HEK293 (cell line): ENCODE measurements around the gene LMNTD2.

Source experiments
- BCL11A ChIP-seq: fragments of 450-650 bp; formaldehyde crosslinking; IDR thresholded peaks from 2 replicates; pipeline ENCODE4 v1.5.1; 2016; ENCODE audit warnings: low read depth, missing biosample characterization, missing genetic modification characterization
- CTCF ChIP-seq: fragments of 450-650 bp; formaldehyde crosslinking; IDR thresholded peaks from 2 replicates; pipeline ENCODE4 v1.5.1; 2016; ENCODE audit warnings: missing biosample characterization, missing genetic modification characterization
- PBX3 ChIP-seq: sonication (generic); formaldehyde crosslinking; IDR thresholded peaks from 2 replicates; pipeline ENCODE4 v1.8.1; 2022; ENCODE audit warnings: mild to moderate bottlenecking, moderate library complexity, missing genetic modification reagents
- PRDM1 ChIP-seq: fragments of 450-650 bp; formaldehyde crosslinking; IDR thresholded peaks from 2 replicates; pipeline ENCODE4; 2016; ENCODE audit warnings: missing biosample characterization, missing genetic modification characterization
- TCF7L2 ChIP-seq: IDR thresholded peaks from 2 replicates; pipeline ENCODE4 v1.6.1; 2011; ENCODE audit warnings: low read depth, mild to moderate bottlenecking, inconsistent platforms, low read length, moderate library complexity, borderline replicate concordance
- ZBTB20 ChIP-seq: fragments of 450-650 bp; formaldehyde crosslinking; IDR thresholded peaks from 2 replicates; pipeline ENCODE4 v1.5.1; 2016; ENCODE audit warnings: missing biosample characterization, missing genetic modification characterization
- ZIC2 ChIP-seq: fragments of 450-650 bp; formaldehyde crosslinking; IDR thresholded peaks from 2 replicates; pipeline ENCODE4 v1.5.1; 2016; ENCODE audit warnings: missing biosample characterization, missing genetic modification characterization
- ZNF23 ChIP-seq: fragments of 450-650 bp; formaldehyde crosslinking; IDR thresholded peaks from 2 replicates; pipeline ENCODE4 v1.5.1; 2016; ENCODE audit warnings: missing biosample characterization, missing genetic modification characterization, borderline replicate concordance
- ZNF274 ChIP-seq, 2 experiments: fragments of 200-500 bp in 1 of 2; fragments of 450-650 bp in 1 of 2; sonication (Bioruptor generic) in 1 of 2; formaldehyde crosslinking in 1 of 2; IDR thresholded peaks; 2 replicates each; pipeline versions ENCODE4 v1.5.1 to v1.6.1; 2014 to 2016; ENCODE audit warnings: borderline replicate concordance in 1 of 2, inconsistent platforms in 1 of 2, low read length in 1 of 2, missing biosample characterization in 1 of 2, missing genetic modification characterization in 1 of 2
- ZNF776 ChIP-seq: fragments of 450-650 bp; formaldehyde crosslinking; IDR thresholded peaks from 2 replicates; pipeline ENCODE4 v1.5.0; 2017; ENCODE audit warnings: missing biosample characterization, missing genetic modification characterization, borderline replicate concordance
- ZNF837 ChIP-seq: fragments of 450-650 bp; formaldehyde crosslinking; IDR thresholded peaks from 2 replicates; pipeline ENCODE4 v1.5.1; 2016; ENCODE audit warnings: missing biosample characterization, missing genetic modification characterization

GRCh38 chr11:603154-603553 is 42.6 kb upstream of the LMNTD2 start:
- TF ChIP-seq ZBTB20 (no peak), BCL11A (no peak), CTCF (no peak), ZNF837 (tag by site-specific recombination) (no peak), PRDM1 (tag by site-specific recombination) (no peak), ZIC2 (tag by site-specific recombination) (no peak), ZNF23 (no peak), TCF7L2 (no peak), ZNF776 (no peak), PBX3 (CRISPR knock-in tag) (no peak), ZNF274 (IDR thresholded peaks at IDR 0.05; ENCODE audit: low read length) (no peak), ZNF274 (tag by site-specific recombination; IDR thresholded peaks at IDR 0.05; ENCODE audit: borderline replicate concordance) (no peak)
